Measurements from ENCODE around the gene MCTP2.

DNA sequence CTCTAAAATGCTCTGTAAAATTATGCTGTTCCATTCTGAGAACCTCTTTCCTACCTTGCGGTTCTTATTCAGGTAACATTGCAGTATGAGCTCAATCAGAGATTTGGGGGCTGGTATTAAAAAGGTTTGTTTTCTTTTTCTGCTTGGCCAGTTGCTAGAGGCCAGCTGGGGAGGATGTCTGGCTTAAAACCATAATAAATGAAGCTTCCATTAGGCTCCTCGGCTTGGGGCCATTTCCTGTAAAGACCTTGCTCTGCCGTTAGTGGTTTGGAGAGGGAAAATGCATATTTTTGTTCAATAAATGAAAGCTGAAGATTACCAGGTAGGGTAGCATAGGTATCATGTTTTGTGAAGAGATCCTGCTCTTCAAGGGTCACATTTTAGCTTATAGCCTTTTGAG is 55.2 kb downstream of the MCTP2 start:
- TF ChIP-seq, protein P1, sequence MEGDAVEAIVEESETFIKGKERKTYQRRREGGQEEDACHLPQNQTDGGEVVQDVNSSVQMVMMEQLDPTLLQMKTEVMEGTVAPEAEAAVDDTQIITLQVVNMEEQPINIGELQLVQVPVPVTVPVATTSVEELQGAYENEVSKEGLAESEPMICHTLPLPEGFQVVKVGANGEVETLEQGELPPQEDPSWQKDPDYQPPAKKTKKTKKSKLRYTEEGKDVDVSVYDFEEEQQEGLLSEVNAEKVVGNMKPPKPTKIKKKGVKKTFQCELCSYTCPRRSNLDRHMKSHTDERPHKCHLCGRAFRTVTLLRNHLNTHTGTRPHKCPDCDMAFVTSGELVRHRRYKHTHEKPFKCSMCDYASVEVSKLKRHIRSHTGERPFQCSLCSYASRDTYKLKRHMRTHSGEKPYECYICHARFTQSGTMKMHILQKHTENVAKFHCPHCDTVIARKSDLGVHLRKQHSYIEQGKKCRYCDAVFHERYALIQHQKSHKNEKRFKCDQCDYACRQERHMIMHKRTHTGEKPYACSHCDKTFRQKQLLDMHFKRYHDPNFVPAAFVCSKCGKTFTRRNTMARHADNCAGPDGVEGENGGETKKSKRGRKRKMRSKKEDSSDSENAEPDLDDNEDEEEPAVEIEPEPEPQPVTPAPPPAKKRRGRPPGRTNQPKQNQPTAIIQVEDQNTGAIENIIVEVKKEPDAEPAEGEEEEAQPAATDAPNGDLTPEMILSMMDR (IDR thresholded peaks at IDR 0.05) = no peak
- no peak for TF ChIP-seq POLR2A (IDR thresholded peaks at IDR 0.05)
- TF ChIP-seq POLR2AphosphoS5 (IDR thresholded peaks at IDR 0.05) = no peak
